ENCODE measurements around the gene SPOCK1. TPM values are rescaled to one million over a fixed set of nuclear protein-coding genes. Genes with fewer than 3 reads are reported as not detected.
A peak's percentile ranks its signal among the peaks of the same experiment; 100 is the strongest.

Gene SPOCK1
- total and polyA plus RNA-seq, 10 donors = 0.50 to 17.0 (median 6.6) TPM

- Histone ChIP-seq H3K9me3 (no peaks in the 10 kb centered on the region), H3K27me3 (replicated peaks in 1 of 7) (no peaks in the 10 kb centered on the region), H3K27ac (peak overlapping the region in 2 of 8 donors; percentile 1 to 3), H3K36me3 (no peaks in the 10 kb centered on the region), H3K4me1 (no peaks in the 10 kb centered on the region), H3K4me3 (no peak overlapping the region)
- DNase-seq = no peak
- WGBS, 5 donors = 58 to 77% (median 66%) methylated on average over 3 of the region's 3 CpGs
- TF ChIP-seq POLR2A (IDR thresholded peaks at IDR 0.05) (no peak), POLR2AphosphoS5 (IDR thresholded peaks at IDR 0.05) (no peak)
- TF ChIP-seq, protein P1, sequence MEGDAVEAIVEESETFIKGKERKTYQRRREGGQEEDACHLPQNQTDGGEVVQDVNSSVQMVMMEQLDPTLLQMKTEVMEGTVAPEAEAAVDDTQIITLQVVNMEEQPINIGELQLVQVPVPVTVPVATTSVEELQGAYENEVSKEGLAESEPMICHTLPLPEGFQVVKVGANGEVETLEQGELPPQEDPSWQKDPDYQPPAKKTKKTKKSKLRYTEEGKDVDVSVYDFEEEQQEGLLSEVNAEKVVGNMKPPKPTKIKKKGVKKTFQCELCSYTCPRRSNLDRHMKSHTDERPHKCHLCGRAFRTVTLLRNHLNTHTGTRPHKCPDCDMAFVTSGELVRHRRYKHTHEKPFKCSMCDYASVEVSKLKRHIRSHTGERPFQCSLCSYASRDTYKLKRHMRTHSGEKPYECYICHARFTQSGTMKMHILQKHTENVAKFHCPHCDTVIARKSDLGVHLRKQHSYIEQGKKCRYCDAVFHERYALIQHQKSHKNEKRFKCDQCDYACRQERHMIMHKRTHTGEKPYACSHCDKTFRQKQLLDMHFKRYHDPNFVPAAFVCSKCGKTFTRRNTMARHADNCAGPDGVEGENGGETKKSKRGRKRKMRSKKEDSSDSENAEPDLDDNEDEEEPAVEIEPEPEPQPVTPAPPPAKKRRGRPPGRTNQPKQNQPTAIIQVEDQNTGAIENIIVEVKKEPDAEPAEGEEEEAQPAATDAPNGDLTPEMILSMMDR (IDR thresholded peaks at IDR 0.05 in 8 of 11, conservative IDR thresholded peaks at IDR 0.05 in 3 of 11) = no peak
- intact Hi-C loops (cut with DNase I; ENCODE audit: low total_unique reads) = no loop called here
These were observed 427.6 kb downstream of the SPOCK1 start for GRCh38 chr5:137071526-137071925.

- intact Hi-C loops (cut with DNase I; ENCODE audit: low total_unique reads) = no loop called here
- WGBS, 5 donors = 83 to 94% (median 87%) methylated on average over 2 of the region's 2 CpGs
- H3K27me3 ChIP-seq (replicated peaks in 1 of 7) = no peaks in the 10 kb centered on the region
- DNase-seq = no peak
- no peaks in the 10 kb centered on the region for H3K4me1 ChIP-seq
- no peaks in the 10 kb centered on the region for H3K9me3 ChIP-seq
- H3K27ac ChIP-seq = no peak overlapping the region
- H3K36me3 ChIP-seq = no peaks in the 10 kb centered on the region
- TF ChIP-seq POLR2A (IDR thresholded peaks at IDR 0.05) = no peak
- TF ChIP-seq POLR2AphosphoS5 (IDR thresholded peaks at IDR 0.05) = no peak
- TF ChIP-seq, protein P1 (IDR thresholded peaks at IDR 0.05 in 8 of 11, conservative IDR thresholded peaks at IDR 0.05 in 3 of 11) = no peak
- H3K4me3 ChIP-seq = no peak overlapping the region
These were observed 428.6 kb downstream of the SPOCK1 start for GRCh38 chr5:137070521-137070920.

DNA sequence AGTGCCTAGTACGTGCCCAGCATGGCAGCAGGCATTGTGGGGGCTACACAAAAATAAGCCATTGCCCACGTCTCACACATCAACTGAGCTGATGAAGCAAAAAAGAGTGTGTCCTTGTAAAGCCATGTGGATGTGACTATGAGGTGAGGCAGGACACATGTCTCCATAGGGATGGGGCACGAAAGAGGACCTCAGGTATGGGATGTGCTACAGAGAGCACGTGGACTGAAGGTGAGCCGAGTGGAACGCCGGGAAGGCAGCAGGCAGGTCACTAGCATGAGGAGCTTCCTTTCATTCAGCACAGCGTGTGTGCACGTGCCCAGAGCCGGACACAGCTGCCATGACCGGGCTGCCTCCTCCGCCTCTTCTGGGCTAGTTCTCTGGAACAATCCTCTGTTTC is 429.8 kb downstream of the SPOCK1 start:
- Histone ChIP-seq H3K9me3 (no peaks in the 10 kb centered on the region), H3K27ac (no peak overlapping the region), H3K27me3 (replicated peaks in 1 of 7) (no peaks in the 10 kb centered on the region), H3K4me3 (no peak overlapping the region), H3K36me3 (no peaks in the 10 kb centered on the region), H3K4me1 (no peaks in the 10 kb centered on the region)
- TF ChIP-seq POLR2AphosphoS5 (IDR thresholded peaks at IDR 0.05) (no peak), POLR2A (IDR thresholded peaks at IDR 0.05) (no peak)
- TF ChIP-seq, protein P1 (IDR thresholded peaks at IDR 0.05 in 8 of 11, conservative IDR thresholded peaks at IDR 0.05 in 3 of 11) = no peak
- intact Hi-C loops (cut with DNase I; ENCODE audit: low total_unique reads) = no loop called here
- DNase-seq = no peak
- WGBS, 5 donors = 85 to 93% (median 89%) methylated on average over 12 of the region's 12 CpGs

DNA sequence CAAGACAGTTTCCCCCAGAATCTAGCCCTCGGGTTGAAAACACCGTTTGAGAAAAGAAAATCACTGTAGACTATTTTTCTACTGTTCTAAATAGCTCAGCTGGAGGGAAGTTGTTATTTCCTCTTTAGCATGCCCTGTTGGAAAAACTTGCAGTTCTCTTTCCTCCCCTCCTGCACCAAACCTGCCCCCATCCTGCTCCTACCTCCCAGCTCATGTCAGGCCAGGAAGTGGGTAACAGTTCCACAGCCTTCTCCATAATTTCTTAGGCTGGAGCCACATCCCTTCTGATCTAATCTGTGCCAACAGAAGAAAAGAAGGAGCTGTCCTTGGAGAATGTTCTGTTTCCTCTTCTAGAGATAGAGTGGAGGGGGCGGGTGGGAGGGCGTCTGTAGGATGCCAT is 437.7 kb downstream of the SPOCK1 start:
- intact Hi-C loops (cut with DNase I; ENCODE audit: low total_unique reads) = no loop called here
- TF ChIP-seq POLR2A (IDR thresholded peaks at IDR 0.05) = no peak
- TF ChIP-seq POLR2AphosphoS5 (IDR thresholded peaks at IDR 0.05) = no peak
- TF ChIP-seq, protein P1 (IDR thresholded peaks at IDR 0.05 in 8 of 11, conservative IDR thresholded peaks at IDR 0.05 in 3 of 11) = no peak
- Histone ChIP-seq H3K27ac (no peak overlapping the region), H3K27me3 (replicated peaks in 1 of 7) (no peaks in the 10 kb centered on the region), H3K36me3 (no peaks in the 10 kb centered on the region), H3K9me3 (peaks cover 0 to 3% (median 0%) of the 10 kb centered on the region in 8 donors), H3K4me1 (peaks cover 0 to 6% (median 0%) of the 10 kb centered on the region in 6 donors), H3K4me3 (no peak overlapping the region)
- DNase-seq = no peak
- WGBS, 5 donors = 5 to 18% (median 9%) methylated on average over 4 of the region's 4 CpGs
